GM19351 (cell line): ENCODE measurements around the gene SLC9A3.
A peak's percentile ranks its signal among the peaks of the same experiment; 100 is the strongest.

Source experiments
- ATAC-seq: cut with Tn5 transposase; IDR thresholded peaks from one replicate; pipeline ENCODE4 v1.9.1; 2021; ENCODE audit warnings: mild to moderate bottlenecking, moderate library complexity; ENCODE audit not compliant: unreplicated experiment

SLC9A3 gene

DNA sequence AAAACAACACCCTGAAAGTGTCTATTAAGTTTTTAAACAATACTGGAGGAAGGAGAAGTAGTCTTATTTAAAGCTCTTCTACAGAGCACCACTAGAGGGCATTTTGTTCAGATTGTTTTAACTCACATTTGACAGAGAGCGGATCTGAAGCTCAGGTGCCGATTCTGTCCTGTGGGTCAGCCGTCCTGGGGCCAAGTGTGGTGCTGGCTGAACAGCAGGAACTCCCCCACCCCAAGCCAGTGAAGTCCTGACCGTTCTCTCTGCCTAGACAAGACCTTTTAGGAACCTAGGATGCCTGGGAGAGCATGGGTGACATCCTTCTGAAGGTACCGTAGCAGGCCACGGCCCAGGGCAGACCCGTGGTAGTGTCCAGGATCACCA, 77.4 kb downstream of the SLC9A3 start:
- no peak for ATAC-seq

DNA sequence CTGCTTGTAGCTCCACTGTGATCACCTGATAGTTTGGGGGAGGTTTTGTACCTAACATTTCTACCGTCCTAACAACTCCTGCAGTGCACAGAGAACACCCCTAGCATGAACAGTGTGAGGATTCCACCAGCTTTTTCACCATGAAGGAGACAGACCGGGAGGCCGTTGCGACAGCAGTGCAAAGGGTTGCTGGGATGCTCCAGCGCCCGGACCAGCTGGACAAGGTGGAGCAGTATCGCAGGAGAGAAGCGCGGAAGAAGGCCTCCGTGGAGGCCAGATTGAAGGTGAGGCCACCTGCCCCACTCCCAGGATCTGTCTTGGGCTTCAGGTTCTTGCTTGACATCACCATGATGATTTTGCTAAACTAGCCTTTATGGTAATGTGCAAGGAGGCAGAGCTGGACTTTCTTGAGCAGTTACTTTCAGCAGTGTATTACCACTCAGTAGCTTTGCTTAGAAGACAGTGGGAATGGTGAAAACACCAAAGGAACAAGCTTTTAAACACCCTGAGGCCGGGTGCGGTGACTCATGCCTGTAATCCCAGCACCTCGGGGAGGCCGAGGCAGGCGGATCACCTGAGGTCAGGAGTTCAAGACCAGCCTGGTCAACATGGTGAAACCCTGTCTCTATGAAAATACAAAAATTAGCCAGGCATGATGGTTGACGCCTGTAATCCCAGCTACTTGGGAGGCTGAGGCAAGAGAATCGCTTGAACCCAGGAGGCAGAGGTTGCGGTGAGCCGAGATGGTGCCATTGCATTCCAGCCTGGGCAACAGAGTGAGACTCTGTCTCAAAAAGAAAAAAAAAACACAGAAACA, 78.0 kb downstream of the SLC9A3 start:
- no peak for ATAC-seq

DNA sequence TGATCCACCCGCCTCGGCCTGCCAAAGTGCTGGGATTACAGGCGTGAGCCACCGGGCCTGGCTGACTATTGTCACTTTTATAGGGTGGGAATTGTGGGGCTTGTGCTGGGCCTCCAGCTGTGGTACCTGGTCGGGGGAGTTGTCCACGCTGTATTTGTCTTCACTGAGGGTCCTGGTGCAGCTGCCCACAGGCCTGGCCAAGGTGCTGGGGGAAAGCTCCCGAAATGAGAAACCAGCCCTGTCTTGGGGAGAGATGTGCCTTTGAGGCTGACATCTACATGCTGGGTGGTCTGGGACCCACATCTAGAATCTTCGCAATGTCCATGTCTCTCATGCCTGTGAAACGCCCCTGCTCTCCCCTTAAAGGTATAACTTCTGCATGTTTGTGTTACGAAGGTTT, 78.7 kb downstream of the SLC9A3 start:
- ATAC-seq: no peak

DNA sequence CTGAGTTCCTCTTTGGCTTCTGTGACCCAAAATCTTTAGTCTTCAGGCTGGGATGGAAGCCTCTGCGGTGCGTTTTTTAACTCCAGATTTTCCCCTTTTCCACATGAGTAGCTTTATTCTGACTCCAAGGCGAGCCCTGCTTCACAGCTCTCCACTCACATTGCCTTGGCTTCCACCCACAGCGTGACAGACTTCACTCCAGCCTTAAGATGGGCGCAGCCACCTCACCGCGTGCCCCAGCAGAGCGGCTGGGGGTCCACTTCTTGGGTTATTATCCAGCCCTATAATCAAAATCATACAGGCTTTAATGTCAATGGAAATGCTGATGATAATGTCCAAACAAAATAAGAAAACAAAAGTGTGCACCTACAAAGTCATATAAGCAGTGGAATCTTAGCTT, 80.0 kb downstream of the SLC9A3 start:
- no peak for ATAC-seq

DNA sequence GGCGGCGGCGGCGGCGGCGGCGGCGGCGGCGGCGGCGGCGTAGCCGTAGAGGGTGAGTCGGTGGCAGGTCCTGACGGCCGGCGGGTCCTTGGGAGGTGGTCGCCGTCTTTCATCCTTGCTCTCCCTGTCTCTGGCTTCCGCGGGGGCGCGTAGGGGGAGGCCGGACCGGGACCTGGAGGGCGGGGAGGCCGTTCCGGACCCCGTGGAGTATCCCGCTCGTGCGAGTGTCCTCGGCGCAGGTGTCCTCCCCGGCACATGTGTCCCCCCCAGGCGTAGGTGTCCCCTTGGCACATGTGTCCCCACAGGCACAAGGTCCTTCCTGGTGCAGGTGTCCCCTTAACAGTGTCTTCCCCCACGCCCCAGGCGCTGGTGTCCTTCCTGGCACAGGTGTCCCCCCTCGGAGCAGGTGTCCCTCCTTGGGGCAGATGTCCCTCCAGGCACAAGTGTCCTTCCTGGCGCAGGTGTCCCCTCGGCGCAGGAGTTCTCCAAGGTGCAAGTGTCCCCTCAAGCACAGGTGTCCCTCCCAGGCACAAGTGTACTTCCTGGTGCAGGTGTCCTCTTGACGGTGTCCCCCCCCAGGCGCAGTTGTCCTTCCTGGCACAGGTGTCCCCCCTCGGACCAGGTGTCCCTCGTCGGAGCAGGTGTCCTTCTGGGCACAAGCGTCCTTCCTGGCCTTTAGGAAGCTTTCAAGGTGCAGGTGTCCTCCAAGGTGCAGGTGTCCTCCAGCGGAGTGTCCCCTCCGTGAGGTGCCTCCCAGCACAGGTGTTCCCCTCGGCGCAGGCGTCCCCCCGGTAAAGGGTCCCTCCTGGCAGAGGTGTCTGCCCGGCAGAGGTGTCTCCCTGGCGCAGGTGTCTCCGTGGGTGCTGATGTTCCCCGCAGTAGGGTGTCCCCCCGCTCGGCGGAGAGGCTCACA, 80.8 kb downstream of the SLC9A3 start:
- peak; percentile 18 for ATAC-seq

DNA sequence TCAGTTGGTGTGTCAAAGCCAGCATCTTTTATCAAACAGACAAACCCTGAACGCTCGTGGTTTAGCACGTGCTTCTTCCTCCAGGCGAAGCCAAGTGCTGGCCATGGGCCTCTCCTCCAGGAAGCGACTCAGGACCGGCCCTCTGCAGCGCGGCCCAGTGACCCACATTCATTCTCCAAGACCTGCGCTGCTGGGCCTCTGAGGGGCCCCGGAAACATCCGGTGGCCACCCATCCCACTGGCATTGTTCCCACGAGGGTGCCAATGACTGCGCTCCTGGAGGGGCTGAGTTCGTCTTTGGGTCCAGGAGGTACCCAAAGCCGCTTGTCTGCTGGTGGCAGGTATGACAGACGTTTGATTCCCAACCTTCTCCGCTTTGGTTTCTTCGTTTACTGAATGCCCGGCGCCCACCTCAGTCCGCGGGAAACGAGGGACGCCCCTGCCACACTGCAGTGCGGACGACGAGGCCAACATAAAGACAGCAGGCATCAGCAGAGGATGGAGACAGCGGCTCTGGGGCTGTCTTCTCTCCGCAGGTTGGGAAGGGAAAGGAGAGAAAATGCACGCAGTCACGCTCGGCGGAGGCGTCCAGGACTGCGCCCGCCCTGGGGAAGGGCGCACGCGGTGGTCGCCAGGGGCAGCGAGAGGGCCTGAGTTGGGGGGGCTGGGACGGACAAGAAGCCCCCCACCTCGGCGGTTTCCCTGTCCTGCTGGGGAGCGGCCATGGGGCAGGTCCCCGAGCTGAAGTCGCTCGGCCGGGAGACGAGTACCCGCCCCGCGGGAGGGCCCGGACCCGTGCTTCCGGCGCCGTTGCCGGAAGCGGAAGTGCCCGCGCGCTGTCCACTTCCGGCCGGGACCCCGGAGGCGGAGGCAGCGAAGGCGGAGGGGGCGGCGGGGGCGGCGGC, 81.7 kb downstream of the SLC9A3 start, which contains the start of gene EXOC3:
EXOC3 (plus strand) TSS at position 842 of the 904 bp plus-strand sequence. CDS start 3,030 bp downstream, outside the sequence.
- ATAC-seq: peak; percentile 82

DNA sequence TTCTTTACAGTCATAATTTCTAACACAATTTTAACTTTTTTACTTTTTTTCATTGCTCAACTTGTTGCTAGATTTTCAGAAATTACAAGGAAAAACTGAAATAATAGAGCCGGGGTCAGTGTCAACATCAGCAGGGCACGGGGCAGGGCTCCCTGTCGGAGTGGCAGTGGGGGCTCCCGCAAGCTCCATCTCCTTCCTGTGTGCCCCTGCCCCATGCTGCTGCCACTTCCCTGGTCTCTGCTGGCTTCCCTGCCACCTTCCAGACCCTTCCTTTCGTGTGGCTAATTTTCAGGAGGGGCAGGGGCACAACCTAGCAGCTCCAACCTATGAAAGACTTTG, 82.3 kb downstream of the SLC9A3 start:
- ATAC-seq: no peak

DNA sequence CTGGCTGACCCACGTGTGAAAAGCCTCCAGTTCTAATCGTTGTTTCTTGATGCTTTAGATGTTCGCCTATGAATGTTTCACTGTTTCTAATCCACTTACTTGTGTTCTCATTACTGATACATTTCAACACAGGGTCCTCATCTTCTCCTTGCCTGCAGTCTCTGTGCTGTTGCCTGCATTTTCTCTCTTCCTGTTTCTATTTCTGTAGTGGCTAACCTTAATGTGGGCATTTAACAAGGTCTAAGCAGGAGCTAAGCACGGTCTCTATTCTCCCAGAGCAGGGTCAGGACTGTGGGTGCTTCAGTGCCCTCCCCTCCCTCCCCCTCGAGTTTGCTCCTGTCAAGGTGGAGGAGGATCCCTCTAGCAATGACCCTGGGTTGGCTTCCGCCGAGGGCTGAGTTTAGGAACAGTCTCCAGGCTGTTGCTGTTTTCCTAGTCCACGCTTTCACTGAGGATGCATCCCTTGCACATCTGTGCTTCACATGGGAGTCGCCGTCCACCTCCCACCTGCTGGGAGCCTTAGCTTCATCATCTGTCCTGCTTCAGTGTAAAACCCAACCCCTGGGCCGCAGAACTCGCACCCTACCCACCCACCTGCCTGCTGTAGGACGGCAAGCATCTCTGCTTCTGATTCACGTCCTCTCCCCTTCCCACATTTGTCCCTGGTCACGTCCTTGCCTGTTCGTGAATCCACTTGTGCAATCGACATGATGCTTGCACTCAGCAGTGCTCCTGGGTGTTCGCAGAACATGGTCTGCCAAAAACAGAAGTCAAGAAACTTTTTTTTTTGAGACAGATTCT, 83.6 kb downstream of the SLC9A3 start:
- ATAC-seq: no peak

DNA sequence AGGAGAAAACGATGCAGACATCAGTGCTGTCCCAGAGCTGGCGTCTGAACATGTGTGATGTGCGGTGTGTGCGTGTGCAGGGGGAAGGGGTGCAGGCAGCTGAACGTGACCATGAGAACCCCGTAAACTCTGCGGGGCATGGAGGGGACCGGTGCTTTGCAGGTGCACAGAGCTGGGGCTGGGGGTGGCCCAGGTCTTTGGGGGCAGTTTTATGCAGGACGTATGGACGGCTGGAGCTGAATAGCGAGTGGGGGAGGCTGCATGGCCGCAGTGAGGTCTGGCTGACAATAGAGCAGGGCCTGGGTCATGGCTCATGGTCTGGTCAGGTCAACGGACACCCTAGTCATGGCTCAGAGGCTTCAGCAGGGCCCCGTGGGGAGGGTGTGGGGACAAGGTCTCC, 84.6 kb downstream of the SLC9A3 start:
- no peak for ATAC-seq

DNA sequence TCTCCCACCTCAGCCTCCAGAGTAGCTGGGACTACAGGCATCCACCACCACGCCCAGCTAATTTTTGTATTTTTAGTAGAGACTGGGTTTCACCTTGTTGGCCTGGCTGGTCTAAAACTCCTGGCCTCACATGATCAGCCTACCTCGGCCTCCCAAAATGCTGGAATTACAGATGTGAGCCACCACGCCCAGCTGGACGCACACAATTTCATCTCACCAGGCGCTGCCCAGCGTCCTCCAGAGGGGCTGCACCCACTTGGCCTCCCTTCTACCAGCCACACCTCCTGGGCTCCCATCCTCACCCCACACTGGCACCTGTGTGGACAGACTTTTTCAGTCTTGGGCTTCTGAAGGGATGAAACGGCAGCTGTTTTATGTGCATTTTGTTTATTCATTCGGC, 85.1 kb downstream of the SLC9A3 start:
- no peak for ATAC-seq

DNA sequence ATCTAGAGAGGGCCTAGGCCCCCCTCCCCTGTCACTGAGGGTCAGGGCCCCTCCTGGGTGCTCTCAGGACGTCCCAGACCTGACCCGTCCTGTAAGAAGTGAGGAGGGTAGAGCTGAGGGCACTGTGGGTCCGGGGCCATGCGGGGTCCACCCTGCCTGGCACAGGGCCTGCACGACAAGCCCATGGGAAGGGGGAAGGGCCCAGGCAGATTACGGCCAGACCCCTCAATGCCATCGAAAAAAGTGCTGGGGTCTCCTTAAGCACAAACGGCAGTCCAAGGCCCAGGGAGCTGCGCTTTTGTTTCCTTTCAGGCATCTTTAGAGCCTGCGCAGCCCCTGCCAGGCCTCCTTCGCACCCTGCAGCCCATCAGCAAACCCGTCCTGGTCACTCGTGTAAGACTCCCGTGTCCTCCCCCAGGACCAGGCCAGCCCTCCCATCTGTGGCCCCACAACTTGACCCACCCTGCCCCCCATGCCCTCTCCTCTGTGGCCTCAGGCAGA, 85.7 kb downstream of the SLC9A3 start:
- no peak for ATAC-seq

DNA sequence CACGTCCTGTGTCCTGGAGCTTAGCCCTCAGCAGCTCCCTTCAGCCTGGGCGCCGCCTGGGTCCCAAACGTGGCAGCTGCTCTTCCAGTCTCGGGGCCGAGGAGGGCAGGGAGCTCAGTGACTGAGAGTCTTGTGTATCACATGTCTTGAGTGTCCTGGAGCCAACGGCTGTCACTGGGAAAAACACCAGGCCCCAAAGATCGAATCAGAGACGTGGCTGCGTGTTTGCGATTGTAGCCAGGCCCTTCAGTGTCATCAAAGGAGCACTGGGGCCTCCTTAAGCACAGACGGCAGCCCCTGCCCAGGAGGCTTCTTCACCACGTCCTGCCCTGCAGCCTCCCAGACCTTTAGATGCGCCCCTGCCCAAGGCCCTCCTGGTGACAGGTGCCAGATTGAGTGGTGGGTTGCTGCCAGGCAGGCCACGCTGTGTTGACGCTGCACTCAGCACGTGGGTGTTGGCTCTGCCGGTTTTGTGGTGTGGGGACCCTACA, 86.9 kb downstream of the SLC9A3 start:
- no peak for ATAC-seq

DNA sequence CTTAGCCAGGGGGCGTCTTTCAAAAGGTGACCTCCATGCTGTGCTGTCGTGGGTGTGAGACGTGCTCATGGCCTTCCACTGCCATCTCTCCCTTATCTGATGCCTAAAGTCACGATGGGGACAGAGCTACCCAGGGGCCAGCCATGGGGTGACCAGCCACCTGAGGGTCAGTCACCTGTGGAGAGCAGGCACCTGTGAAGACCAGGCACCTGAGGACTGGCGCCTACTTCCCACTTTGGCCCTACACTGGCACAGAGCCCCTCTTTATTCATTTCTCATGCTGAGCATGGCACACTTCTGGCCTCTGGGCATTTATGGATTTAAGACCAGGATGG, 87.6 kb downstream of the SLC9A3 start:
- no peak for ATAC-seq

DNA sequence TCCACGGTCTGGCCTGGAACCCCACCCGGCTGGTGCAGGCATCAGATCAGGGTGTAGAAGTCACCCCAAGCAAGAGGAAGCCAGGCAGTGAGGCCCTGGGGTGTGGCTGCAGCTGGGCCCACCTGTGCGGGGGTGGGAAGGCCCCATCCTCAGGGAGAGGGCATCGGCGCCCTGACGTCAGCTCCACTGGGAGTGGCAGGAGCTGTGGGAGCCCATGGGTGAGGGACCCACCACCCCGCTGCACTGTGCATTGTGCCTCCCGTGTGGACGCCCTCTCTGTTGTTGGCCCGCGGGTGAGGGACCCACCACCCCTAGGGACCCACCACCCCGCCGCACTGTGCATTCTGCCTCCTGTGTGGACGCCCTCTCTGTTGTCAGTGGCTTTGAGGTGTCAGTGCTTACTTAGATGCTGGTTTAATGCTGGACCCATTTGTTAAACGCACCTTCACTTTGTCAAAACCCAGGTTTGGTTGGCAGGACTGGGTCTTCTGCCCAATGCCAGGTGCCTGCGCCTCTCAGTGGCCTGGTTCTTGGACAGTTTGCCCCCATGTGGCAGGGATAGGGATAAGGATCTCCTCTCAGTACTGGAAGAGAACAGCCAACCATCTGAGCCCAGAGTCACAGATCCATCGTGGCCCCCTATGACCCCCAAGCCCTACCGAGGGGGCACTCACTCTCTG, 88.1 kb downstream of the SLC9A3 start:
- ATAC-seq: no peak

DNA sequence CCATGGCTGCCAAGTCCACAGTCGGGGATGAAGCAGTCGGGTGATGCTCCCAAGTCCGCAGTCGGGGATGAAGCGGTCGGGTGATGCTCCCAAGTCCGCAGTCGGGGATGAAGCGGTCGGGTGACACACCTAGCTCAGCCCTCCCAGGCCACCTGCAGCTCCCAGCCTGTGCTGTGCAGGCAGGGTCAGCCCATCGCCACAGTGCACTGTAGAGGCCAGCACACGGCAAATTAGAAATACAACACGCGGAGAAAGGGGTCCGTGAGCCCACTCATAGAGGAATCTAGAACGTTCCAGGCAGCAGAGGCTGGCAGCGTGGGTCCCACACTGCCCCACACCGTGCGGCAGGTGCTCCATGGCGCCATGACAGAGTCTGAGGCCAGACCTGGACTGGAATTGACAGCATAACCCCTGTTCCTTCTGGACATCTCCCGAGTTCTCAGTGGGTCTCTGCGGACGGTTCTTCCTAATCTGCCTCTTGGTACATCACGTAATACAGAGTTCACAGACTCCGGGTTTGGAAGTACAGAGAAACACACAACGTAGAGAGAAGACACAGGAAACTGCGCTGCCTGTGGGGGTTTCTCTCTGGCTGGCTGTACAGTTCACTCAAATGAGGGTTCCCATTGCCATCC, 89.0 kb downstream of the SLC9A3 start:
- no peak for ATAC-seq

DNA sequence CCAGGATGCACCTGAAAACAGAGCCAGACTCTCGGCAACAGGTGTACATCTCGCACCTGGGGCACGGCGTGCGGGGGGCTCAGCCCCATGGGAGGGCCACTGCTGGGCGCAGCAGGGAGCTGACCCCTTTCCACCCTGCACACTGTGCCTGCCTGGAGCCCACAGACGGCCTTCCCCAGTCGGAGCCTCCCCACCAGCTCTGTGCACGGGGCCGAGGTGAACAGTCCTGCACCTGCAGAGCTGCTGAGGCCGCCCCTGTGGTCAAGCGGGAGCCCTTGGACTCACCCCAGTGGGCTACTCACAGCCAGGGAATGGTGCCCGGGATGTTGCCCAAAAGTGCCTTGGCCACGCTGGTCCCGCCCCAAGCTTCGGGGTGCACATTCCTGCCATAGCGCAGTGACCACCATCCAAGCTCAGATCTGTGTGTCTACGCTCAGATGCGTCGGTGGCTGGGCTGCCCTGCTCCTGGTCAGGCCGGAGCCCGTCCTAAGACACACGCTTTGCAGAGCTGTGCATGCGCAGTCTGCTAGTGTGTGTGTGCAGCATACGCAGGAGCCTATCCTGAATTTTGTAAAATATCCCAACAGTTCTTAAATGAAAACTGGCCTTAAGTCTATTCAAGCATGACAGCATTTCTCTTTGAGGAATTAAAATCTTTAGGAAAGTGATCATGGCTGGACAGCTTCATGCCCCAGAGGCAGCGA, 89.7 kb downstream of the SLC9A3 start:
- ATAC-seq: no peak

DNA sequence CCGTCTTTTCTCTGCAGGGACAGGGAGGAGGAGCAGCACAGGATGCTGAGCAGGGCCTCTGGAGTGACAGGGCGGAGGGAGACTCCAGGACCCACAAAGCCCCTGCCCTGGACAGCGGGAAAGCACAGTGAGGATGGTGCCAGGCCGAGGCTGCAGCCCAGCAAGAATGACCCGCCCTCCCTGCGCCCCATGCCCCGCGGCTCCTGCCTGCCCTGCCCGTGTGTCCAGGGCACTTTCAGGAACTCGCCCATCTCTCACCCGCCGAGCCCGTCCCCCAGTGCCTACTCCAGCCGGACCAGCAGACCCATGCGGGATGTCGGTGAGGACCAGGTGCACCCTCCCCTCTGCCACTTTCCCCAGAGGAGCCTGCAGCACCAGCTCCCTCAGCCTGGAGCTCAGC, 90.4 kb downstream of the SLC9A3 start:
- ATAC-seq: no peak
